ENCODE data around the gene LDHAL6B.
A peak's percentile ranks its signal among the peaks of the same experiment; 100 is the strongest.
"Not testable (repeated sequence)": the region's sequence is repeated elsewhere in the genome, so short reads cannot be mapped to it uniquely, and the experiment has no call there.

The LDHAL6B gene

GRCh38 chr15:59206623-59207183, at the start of gene LDHAL6B:
Gene LDHAL6B, plus strand, starts transcription at chr15:59206843. Its CDS starts 98 bp downstream, at chr15:59206941.
- no peak for DNase-seq (ENCODE audit: low read depth)

GRCh38 chr15:59157396-59157795, 49.2 kb upstream of the LDHAL6B start:
- DNase-seq (ENCODE audit: low read depth) = no peak

- no peak for DNase-seq (ENCODE audit: low read depth)
These were observed 48.6 kb upstream of the LDHAL6B start for GRCh38 chr15:59157840-59158700.

GRCh38 chr15:59158701-59159034, 48.0 kb upstream of the LDHAL6B start:
- no peak for DNase-seq (ENCODE audit: low read depth)

- no peak for DNase-seq (ENCODE audit: low read depth)
These were observed 47.4 kb upstream of the LDHAL6B start for GRCh38 chr15:59159210-59159609.

GRCh38 chr15:59160880-59161593, 45.6 kb upstream of the LDHAL6B start:
- peak; percentile 11 for DNase-seq (ENCODE audit: low read depth)

DNA sequence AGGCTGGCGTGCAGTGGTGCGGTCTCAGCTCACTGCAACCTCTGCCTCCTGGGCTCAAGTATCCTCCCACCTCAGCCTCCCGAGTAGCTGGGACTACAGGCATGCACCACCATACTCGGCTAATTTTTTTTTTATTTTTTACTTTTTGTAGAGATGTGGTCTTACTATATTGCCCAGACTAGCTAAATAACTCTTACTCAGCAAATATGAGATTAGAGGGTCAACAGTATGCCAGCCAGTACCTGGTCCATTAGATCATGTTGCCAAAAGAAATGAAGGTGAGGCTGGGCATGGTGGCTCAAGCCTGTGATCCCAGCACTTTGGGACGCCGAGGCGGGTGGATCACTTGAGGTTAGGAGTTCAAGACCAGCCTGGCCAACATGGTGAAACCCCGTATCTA, 44.6 kb upstream of the LDHAL6B start:
- DNase-seq (ENCODE audit: low read depth) = not testable (repeated sequence)

- peak; percentile 57 for DNase-seq (ENCODE audit: low read depth)
These were observed 40.9 kb upstream of the LDHAL6B start for GRCh38 chr15:59165726-59166125.

DNA sequence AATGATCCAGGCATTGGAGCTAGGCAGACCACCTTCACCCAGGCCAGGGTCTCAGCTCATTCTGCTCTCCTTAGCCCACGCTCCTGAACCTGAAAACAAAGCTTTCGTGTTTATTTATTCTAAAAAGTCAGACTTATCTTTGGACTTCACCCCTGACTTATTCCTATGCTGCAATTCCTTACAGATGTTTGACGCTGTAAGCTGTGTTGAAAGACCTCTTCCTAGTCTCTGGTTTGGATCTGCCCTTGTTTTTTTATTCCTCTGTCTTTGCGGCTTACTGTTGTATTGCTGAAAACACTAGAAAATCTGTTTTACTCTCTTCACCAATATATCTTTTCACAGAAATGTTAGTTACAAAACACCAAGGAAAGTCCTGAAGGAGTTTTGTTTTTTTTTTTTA, 40.5 kb upstream of the LDHAL6B start:
- peak; percentile 68 for DNase-seq (ENCODE audit: low read depth)

GRCh38 chr15:59166601-59167265, 39.9 kb upstream of the LDHAL6B start:
- DNase-seq (ENCODE audit: low read depth) = no peak

DNA sequence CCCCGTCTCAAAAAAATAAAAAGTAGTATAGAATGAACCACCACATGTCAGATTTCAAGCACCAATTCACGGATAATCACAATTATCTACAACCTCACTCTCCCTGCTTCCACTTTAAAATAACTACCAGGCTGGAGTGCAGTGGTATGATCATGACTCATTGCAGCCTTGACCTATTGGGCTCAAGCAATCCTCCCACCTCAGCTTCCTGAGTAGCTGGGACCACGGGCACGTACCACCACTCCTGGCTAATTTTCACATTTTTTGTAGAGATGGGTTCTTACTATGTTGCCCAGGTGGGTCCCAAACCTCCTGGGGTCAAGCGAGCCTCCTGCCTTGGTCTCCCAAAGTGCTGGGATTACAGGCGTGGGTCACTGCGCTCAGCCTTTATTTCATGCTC, 38.1 kb upstream of the LDHAL6B start:
- DNase-seq (ENCODE audit: low read depth) = peak; percentile 74

- peak; percentile 91 for DNase-seq (ENCODE audit: low read depth)
These were observed 37.4 kb upstream of the LDHAL6B start for GRCh38 chr15:59169251-59169708.

- DNase-seq (ENCODE audit: low read depth) = peak; percentile 48
These were observed 36.2 kb upstream of the LDHAL6B start for GRCh38 chr15:59170295-59171066.

GRCh38 chr15:59171067-59171397, 35.6 kb upstream of the LDHAL6B start:
- DNase-seq (ENCODE audit: low read depth) = no peak

DNA sequence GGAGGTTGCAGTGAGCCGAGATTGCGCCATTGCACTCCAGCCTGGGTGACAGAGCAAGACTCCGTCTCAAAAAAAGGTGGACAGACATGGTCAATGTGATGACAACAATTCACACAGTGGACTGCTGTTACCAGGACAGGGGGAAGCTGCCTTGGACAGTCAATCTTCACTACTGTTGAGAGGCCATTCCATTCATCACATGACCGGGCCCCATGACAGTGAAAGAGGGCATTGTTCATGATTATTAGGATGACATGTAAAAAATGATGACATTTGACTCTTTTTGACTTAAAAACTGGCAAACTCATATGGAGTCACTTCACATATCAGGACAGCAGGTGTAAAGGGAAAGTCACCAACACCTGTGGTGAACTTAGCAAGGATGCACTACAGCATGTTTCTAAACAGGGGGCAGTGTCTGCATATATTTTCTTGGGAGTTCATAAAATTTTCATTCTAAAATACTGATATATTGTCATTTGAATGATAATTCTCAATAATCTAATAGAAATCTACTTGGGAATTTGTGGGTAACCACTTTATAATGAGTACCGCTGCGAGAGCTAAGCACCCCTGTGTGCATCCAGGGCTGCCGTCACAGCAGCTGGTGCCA, 34.2 kb upstream of the LDHAL6B start:
- DNase-seq (ENCODE audit: low read depth) = no peak

DNA sequence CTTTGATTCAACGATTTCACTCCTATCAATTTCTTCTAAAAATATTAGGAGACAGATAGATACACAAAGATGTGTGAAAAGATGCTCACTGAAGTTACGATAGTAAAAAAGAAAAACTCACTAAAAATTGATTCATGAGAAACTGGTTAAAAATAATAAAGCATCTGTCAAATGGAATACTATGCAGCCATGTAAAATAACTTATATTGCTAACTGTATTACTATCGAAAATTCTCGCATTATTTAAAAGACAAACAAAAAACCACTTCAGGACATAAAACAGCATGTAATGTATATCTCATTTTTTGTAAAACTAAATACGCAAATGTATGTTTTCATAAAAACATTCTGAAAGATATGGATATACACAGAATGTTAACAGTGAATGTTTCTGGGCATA, 33.4 kb upstream of the LDHAL6B start:
- DNase-seq (ENCODE audit: low read depth) = no peak

DNA sequence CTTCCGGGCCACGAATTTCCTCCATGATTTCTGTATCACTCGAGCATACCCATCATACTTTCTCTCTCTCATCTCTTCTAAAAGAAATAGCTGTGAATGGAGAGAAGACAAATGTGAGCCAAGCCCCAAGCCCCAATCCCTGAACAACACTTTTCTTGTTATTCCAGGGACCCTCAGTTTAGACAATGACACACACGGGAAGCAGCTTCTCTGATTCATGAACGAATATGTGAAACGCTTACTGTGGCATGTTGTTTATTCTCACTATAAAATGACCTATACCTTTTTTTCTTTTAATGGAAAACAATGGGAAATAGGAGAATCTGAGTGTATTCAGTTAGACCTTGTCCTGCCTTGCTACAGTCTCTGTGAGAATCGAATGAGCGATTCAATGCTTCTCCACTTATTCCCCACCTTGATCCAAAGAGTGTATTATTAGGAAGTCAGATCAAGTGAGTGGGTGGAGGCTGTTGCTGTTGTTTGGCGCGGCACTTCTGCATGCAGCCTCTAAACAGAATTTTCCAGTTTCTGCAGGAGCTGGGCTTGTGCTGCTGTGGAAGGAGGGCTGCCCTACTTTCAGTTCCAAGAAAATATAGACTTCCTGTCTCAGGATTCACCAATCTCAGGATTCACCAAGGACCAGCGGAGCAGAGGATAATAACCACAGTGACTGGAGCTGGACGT, 32.4 kb upstream of the LDHAL6B start:
- peak; percentile 31 for DNase-seq (ENCODE audit: low read depth)

DNA sequence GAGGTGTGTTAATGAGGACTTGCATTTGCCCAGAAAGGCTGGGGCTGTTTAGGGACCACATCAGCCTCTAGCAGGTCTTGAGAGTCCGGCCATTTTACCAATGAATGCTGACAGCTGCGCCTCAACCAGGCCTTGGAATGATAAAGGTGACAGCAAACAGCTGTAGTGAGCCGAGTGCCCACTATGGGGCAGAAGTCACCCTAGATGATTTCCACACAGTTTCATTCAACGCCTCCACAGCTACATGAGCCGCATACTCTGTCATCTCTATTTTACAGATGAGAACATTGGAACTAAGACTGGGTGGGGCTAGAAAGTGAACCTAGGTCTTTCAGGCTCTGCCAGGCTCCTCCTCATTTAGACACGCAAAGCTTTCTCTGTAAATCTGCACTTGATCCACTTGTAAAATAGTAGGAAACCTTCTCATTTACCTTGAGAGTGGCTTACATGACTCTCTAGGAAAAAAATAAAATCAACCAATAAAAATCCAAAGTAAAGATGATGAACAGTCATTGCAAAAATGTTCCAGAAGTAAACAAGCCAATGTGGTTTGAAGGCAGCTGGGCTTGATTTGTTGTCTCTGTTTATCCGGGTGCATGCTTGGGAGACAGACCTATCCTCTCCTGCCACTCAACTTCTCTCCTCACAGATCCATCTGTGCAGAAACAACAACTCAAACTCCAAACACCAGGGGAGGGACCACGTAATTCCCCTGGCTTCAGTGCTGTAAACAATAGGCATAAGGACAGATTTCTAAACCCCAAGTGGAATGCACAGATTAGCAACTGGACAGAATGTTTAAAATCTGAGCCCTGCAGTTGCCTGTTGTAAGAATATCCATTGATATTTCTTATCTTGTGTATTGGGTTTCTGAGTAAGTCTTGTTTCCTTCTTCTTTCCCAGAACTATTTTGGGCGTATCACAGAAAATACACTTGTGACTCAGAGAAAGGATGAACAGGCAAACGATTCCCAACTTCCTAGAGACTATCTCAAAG, 31.5 kb upstream of the LDHAL6B start:
- DNase-seq (ENCODE audit: low read depth) = peak; percentile 91

DNA sequence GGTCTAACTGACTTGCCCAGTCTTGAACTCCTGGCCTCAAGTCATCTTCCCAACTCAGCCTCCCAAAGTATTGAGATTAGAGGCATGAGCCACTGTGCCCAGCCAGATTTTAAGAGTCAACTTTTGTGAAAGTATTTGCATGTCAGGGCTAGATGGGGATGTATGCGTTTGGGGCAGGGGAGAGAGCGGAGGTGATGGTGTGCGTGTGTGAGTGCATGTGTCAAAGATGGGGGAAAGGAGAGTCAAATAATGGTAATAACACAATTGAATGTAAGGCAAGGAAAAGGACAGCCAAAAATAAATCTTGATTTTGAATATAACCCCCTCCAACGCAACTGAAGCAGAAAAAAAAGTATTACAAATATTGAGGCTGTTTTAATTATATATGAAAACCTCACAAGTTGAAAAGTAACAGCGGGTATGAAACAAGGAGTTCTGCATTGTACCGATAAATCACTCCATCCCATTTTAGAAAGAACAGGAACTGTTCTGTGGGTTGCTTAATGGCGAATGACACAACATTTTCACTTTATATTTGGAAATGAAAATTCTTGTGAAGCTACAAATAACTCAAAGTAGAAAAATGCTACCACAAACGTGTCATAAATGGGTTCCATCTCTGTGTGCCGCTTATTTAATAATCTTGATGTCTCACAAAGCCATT, 29.9 kb upstream of the LDHAL6B start:
- no peak for DNase-seq (ENCODE audit: low read depth)

Measured in iris pigment epithelial cell (primary cell).